ENCODE measurements around the gene ARHGAP24. TPM values are rescaled to one million over a fixed set of nuclear protein-coding genes. Genes with fewer than 3 reads are reported as not detected.
A peak's percentile ranks its signal among the peaks of the same experiment; 100 is the strongest.

Gene ARHGAP24
- total RNA-seq, 1 donor, result 56.6 TPM

DNA sequence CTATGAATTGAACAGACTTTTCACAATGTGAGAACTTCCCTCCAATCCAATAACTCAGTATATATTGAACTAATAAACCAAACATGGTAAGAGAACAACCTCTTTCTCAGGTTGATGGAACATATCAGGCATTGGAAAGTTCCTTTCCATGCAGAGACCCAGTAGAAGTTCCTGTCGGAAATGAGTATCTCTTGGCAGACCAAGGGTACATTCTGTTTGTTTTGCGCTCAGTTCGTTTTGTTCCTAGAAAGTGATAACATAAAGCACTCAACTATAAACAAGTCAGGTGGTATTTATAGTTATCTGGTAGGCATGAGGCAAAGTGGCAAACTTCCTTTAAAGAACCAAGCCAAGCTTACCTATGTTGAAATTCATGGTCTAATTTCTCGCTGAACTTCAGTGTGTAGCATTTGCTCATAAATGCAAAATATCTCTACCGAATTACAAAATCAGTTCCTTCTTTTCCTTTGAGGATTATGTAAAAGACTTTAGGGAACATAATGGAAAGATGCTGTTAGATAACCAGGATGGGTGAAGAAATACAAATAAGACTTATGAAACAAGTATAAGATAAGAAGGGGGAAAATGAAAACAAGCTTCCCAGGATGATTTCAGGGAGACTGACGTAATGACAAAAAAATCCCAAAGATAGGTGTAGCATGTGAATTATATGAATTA lies 120.3 kb downstream of the ARHGAP24 start:
- DNase-seq (ENCODE audit: low read depth), result peak; percentile 76
- H3K4me3 ChIP-seq (ENCODE audit: low read depth, low read length), result no peak overlapping the region

GRCh38 chr4:85595796-85596559 lies 121.0 kb downstream of the ARHGAP24 start:
- no peak overlapping the region for H3K4me3 ChIP-seq (ENCODE audit: low read depth, low read length)
- no peak for TF ChIP-seq CTCF (IDR thresholded peaks at IDR 0.05; ENCODE audit: insufficient read depth, low read depth, low read length)
- peak; percentile 63 for DNase-seq (ENCODE audit: low read depth)

More for the DNA sequence above, 120.3 kb downstream of the ARHGAP24 start:
- TF ChIP-seq CTCF (IDR thresholded peaks at IDR 0.05; ENCODE audit: insufficient read depth, low read depth, low read length), result no peak

GRCh38 chr4:85598936-85599335 lies 124.0 kb downstream of the ARHGAP24 start:
- no peak for DNase-seq (ENCODE audit: low read depth)
- no peak overlapping the region for H3K4me3 ChIP-seq (ENCODE audit: low read depth, low read length)
- TF ChIP-seq CTCF (IDR thresholded peaks at IDR 0.05; ENCODE audit: insufficient read depth, low read depth, low read length), result no peak

- no peak for TF ChIP-seq CTCF (IDR thresholded peaks at IDR 0.05; ENCODE audit: insufficient read depth, low read depth, low read length)
- DNase-seq (ENCODE audit: low read depth), result peak; percentile 17
- H3K4me3 ChIP-seq (ENCODE audit: low read depth, low read length), result no peak overlapping the region
Measured at GRCh38 chr4:85600501-85600900, 125.6 kb downstream of the ARHGAP24 start.

GRCh38 chr4:85603437-85604336 lies 128.7 kb downstream of the ARHGAP24 start:
- TF ChIP-seq CTCF (IDR thresholded peaks at IDR 0.05; ENCODE audit: insufficient read depth, low read depth, low read length), result no peak
- DNase-seq (ENCODE audit: low read depth), result peak; percentile 71
- no peak overlapping the region for H3K4me3 ChIP-seq (ENCODE audit: low read depth, low read length)

DNA sequence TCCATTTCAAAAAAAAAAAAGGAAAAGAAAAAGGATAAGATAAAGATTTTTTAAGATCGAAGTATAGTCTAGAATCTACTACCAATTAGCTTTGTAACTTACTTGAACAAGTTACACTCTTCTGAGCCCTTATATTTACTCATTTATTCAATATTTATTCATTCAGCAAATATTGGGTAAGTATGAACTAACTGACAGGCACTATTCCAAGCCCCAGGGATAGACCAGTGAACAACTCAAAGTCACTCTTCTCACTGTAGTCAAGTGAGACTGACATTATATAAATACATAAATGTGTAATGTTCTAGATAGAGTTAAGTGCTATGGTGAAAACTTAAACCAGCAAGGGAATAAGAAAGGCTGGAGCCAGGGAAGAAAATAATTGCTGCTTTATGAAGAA lies 131.6 kb downstream of the ARHGAP24 start:
- no peak for DNase-seq (ENCODE audit: low read depth)
- H3K4me3 ChIP-seq (ENCODE audit: low read depth, low read length), result no peak overlapping the region
- TF ChIP-seq CTCF (IDR thresholded peaks at IDR 0.05; ENCODE audit: insufficient read depth, low read depth, low read length), result no peak
